OCI-LY1 (cell line): Measurements from ENCODE around the gene PRR22.

Experiments used
- H2AFZ ChIP-seq: fragments of 200-600 bp; sonication (generic), shearing (Covaris generic); 2 replicates; pipeline ENCODE4 v1.6.0; 2014; ENCODE audit warnings: antibody characterized with exemption, mild to moderate bottlenecking, low read length
- H3F3A ChIP-seq: fragments of 200-600 bp; sonication (generic), shearing (Covaris generic); 2 replicates; pipeline ENCODE4 v1.6.0; 2014; ENCODE audit warnings: mild to moderate bottlenecking, antibody characterized with exemption, low read length, moderate library complexity; ENCODE audit not compliant: insufficient read depth
- H3K27ac ChIP-seq: fragments of 200-600 bp; sonication (generic); 2 replicates; pipeline ENCODE4 v1.5.1; 2014; ENCODE audit warnings: low read length, mixed run types, mild to moderate bottlenecking, low read depth; ENCODE audit not compliant: poor library complexity, severe bottlenecking
- H3K27me3 ChIP-seq: fragments of 200-600 bp; sonication (generic); 2 replicates; pipeline ENCODE4 v1.6.0; 2014; ENCODE audit warnings: antibody characterized with exemption, mild to moderate bottlenecking, low read length, moderate library complexity; ENCODE audit not compliant: insufficient read depth
- H3K36me3 ChIP-seq: fragments of 200-600 bp; sonication (generic); 2 replicates; pipeline ENCODE4 v1.6.1; 2014; ENCODE audit warnings: mild to moderate bottlenecking, antibody characterized with exemption, low read length, moderate library complexity, mixed read lengths; ENCODE audit not compliant: insufficient read depth
- H3K4me1 ChIP-seq: fragments of 200-600 bp; sonication (generic); 2 replicates; pipeline ENCODE4 v1.5.1; 2014; ENCODE audit warnings: mild to moderate bottlenecking, low read length, moderate library complexity; ENCODE audit not compliant: insufficient read depth, severe bottlenecking
- H3K4me2 ChIP-seq: fragments of 200-600 bp; sonication (generic), shearing (Covaris generic); 2 replicates; pipeline ENCODE4 v1.6.1; 2014; ENCODE audit warnings: low read length
- H3K4me3 ChIP-seq: fragments of 200-600 bp; sonication (generic); 2 replicates; pipeline ENCODE4 v1.5.1; 2014; ENCODE audit warnings: low read length, low read depth, mild to moderate bottlenecking, mixed read lengths; ENCODE audit not compliant: poor library complexity, severe bottlenecking
- H3K79me2 ChIP-seq: fragments of 200-600 bp; shearing (Covaris generic); 2 replicates; pipeline ENCODE4 v1.6.1; 2016; ENCODE audit warnings: mixed run types, low read length, mixed read lengths; ENCODE audit not compliant: insufficient read depth
- H3K9ac ChIP-seq: fragments of 200-600 bp; sonication (generic), shearing (Covaris generic); 2 replicates; pipeline ENCODE4 v1.6.1; 2014; ENCODE audit warnings: mild to moderate bottlenecking, low read length, mixed read lengths
- H3K9me2 ChIP-seq: fragments of 200-600 bp; sonication (generic), shearing (Covaris generic); 2 replicates; pipeline ENCODE4 v1.6.1; 2014; ENCODE audit warnings: low read depth, mild to moderate bottlenecking, low read length, mixed read lengths
- H3K9me3 ChIP-seq: fragments of 200-600 bp; shearing (Covaris generic); 2 replicates; pipeline ENCODE4 v1.6.1; 2014; ENCODE audit warnings: low read length, mixed read lengths
- H4K20me1 ChIP-seq: fragments of 200-600 bp; sonication (generic), shearing (Covaris generic); 2 replicates; pipeline ENCODE4 v1.6.0; 2016; ENCODE audit warnings: mild to moderate bottlenecking, low read length; ENCODE audit not compliant: insufficient read depth
- EZH2 ChIP-seq: fragments of 200-600 bp; sonication (generic), shearing (Covaris generic); IDR thresholded peaks from 2 replicates; pipeline ENCODE4 v1.8.0; 2017; ENCODE audit warnings: borderline replicate concordance, mixed run types, mild to moderate bottlenecking, antibody characterized with exemption, low read length, moderate library complexity, mixed read lengths
- TF ChIP-seq, protein P1 (sequence below): fragments of 200-600 bp; sonication (generic), shearing (Covaris generic); IDR thresholded peaks from 2 replicates; pipeline ENCODE4 v1.5.1; 2017; ENCODE audit warnings: mild to moderate bottlenecking, antibody characterized with exemption, low read length, moderate library complexity, mixed read lengths

Gene PRR22

DNA sequence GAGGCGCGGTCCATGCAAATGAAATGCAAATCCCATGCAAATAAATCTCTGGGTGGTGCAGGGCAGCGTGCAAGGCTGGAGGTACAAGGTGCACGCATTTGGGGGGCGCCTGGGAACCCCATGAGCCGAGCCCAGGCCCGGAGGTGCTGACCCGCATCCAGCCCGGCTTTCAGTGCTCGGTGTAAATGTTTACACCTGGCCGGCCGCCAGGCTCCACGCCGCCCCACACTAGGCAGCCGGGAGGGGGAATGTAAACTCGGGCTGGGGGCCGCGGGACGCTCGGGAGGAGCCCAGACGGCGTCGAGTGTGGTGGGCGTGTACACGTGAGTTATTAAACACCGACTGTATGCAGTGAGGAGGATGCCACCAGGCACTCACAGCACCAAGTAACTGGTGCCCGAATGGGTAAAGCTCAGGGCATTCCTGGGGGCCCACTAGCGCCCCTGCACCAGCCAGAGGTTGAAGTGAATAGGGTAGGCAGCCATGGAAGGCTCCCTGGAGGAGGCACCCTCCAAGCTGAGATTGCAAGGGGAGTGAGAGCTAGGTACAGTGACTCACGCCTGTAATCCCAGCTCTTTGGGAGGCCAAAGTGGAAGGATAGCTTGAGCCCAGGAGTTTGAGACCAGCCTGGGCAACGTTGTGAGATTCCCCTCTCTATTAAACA is 37.8 kb upstream of the PRR22 start:
- Histone ChIP-seq H3K9me3 (no peaks in the 10 kb centered on the region), H3K4me2 (no peak overlapping the region), H3K4me1 (peaks cover 13% of the 10 kb centered on the region), H3K27me3 (no peaks in the 10 kb centered on the region), H3K79me2 (no peaks in the 10 kb centered on the region), H3K36me3 (no peaks in the 10 kb centered on the region), H2AFZ (no peak overlapping the region), H4K20me1 (no peaks in the 10 kb centered on the region), H3F3A (0 out of 2 replicates have a peak, but pooled peaks cover 5% of the 10 kb centered on the region), H3K27ac (no peak overlapping the region), H3K9me2 (no peaks in the 10 kb centered on the region), H3K4me3 (no peak overlapping the region), H3K9ac (no peak overlapping the region)
- no peak for TF ChIP-seq EZH2
- TF ChIP-seq, protein P1, sequence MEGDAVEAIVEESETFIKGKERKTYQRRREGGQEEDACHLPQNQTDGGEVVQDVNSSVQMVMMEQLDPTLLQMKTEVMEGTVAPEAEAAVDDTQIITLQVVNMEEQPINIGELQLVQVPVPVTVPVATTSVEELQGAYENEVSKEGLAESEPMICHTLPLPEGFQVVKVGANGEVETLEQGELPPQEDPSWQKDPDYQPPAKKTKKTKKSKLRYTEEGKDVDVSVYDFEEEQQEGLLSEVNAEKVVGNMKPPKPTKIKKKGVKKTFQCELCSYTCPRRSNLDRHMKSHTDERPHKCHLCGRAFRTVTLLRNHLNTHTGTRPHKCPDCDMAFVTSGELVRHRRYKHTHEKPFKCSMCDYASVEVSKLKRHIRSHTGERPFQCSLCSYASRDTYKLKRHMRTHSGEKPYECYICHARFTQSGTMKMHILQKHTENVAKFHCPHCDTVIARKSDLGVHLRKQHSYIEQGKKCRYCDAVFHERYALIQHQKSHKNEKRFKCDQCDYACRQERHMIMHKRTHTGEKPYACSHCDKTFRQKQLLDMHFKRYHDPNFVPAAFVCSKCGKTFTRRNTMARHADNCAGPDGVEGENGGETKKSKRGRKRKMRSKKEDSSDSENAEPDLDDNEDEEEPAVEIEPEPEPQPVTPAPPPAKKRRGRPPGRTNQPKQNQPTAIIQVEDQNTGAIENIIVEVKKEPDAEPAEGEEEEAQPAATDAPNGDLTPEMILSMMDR, result no peak

DNA sequence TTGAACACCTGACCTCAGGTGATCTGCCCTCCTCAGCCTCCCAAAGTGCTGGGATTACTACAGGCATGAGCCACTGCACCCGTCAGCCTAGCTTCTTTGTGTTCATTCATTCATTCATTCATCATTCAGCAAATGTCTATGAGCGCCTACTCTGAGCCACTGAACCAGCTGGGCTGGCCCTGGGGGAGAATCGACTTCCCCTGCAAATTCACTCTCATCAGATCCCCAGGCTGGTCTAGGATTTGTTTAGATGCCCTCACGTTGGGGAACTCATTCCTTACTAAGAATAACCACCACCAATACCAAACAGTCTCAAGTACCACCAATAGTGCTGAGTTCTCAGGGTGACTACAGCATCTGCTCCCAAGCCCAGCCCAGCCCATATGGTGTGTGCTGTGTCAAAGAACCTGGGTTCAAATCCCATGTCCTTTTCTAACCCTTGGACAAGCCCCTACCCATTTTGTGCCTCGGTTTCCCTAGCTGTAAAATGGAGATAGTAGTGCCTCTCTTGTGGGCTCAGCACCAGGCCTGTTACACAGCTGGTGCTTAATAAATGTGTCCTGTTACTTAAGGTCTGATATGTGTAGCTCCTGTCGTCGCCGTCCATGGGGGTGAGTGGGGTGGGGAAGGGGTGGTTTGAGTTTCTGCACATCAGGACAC is 37.1 kb upstream of the PRR22 start:
- no peak overlapping the region for H2AFZ ChIP-seq
- H3K36me3 ChIP-seq, result no peaks in the 10 kb centered on the region
- no peaks in the 10 kb centered on the region for H3K27me3 ChIP-seq
- H3K79me2 ChIP-seq, result no peaks in the 10 kb centered on the region
- H3K4me3 ChIP-seq, result no peak overlapping the region
- H3F3A ChIP-seq, result no peaks in the 10 kb centered on the region
- no peak overlapping the region for H3K27ac ChIP-seq
- no peaks in the 10 kb centered on the region for H3K9me2 ChIP-seq
- no peak overlapping the region for H3K9ac ChIP-seq
- no peaks in the 10 kb centered on the region for H3K9me3 ChIP-seq
- H4K20me1 ChIP-seq, result no peaks in the 10 kb centered on the region
- peaks cover 6% of the 10 kb centered on the region for H3K4me1 ChIP-seq
- no peak for TF ChIP-seq EZH2
- TF ChIP-seq, protein P1, result no peak
- no peak overlapping the region for H3K4me2 ChIP-seq

DNA sequence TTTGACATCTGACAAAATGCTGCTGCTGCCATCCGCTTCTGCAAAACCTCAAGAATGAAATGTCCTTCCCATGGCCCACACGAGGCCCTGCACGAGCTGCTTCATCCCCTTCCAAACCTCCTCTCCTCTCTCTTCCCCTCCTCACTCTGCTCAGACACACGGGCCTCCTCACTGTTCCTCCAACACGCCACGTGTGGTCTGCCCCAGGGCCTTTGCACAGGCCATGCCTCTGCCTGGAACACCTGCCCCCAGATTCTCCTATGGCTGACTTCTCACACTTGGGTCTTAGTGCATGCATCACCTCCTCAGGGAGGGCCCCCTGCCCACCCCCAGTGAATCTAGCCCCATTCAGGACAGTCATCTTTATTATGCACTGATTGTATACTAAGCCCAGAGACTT is 36.2 kb upstream of the PRR22 start:
- H3F3A ChIP-seq, result no peaks in the 10 kb centered on the region
- no peak overlapping the region for H3K4me3 ChIP-seq
- no peak overlapping the region for H3K9ac ChIP-seq
- H3K9me3 ChIP-seq, result no peaks in the 10 kb centered on the region
- no peaks in the 10 kb centered on the region for H3K9me2 ChIP-seq
- H3K27ac ChIP-seq, result no peak overlapping the region
- no peaks in the 10 kb centered on the region for H3K27me3 ChIP-seq
- H2AFZ ChIP-seq, result no peak overlapping the region
- TF ChIP-seq EZH2, result no peak
- TF ChIP-seq, protein P1, result no peak
- H3K4me2 ChIP-seq, result no peak overlapping the region
- no peaks in the 10 kb centered on the region for H3K79me2 ChIP-seq
- no peaks in the 10 kb centered on the region for H4K20me1 ChIP-seq
- no peaks in the 10 kb centered on the region for H3K36me3 ChIP-seq
- H3K4me1 ChIP-seq, result no peaks in the 10 kb centered on the region
